Suprapubic skin (tissue), 4 donors: ENCODE results near the gene NME8. TPM values are rescaled to one million over a fixed set of nuclear protein-coding genes. Genes with fewer than 3 reads are reported as not detected.

Source experiments
- DNase-seq, 2 donors: peaks; one replicate each; pipeline ENCODE4 v3.0.0-alpha.2; 2019; ENCODE audit warnings: low spot score in 2 of 2
- H3K27ac ChIP-seq: fragments of 200-600 bp; sonication (generic); one replicate; pipeline ENCODE4 v1.5.1; 2019
- H3K27me3 ChIP-seq: fragments of 200-600 bp; sonication (generic); one replicate; pipeline ENCODE4 v1.5.1; 2019
- H3K36me3 ChIP-seq: fragments of 200-600 bp; sonication (generic); one replicate; pipeline ENCODE4 v1.5.1; 2019
- H3K4me1 ChIP-seq: fragments of 200-600 bp; sonication (generic); one replicate; pipeline ENCODE4 v1.5.1; 2019
- H3K4me3 ChIP-seq: fragments of 200-600 bp; sonication (generic); one replicate; pipeline ENCODE4 v1.5.1; 2019; ENCODE audit warnings: mild to moderate bottlenecking
- H3K9me3 ChIP-seq: fragments of 200-600 bp; sonication (generic); one replicate; pipeline ENCODE4 v1.5.1; 2019
- CTCF ChIP-seq, 2 donors: fragments of 200-600 bp in 1 of 2; fragments of 450-650 bp in 1 of 2; sonication (generic) in 1 of 2; IDR thresholded peaks; one replicate each; pipeline ENCODE4 v1.5.1; 2016 to 2019; ENCODE audit warnings: antibody characterized with exemption in 2 of 2, mild to moderate bottlenecking in 1 of 2, moderate library complexity in 1 of 2
- EP300 ChIP-seq: sonication (generic); formaldehyde crosslinking; IDR thresholded peaks from one replicate; pipeline ENCODE4 v1.6.1; 2017; ENCODE audit warnings: antibody characterized with exemption
- POLR2A ChIP-seq, 2 donors: fragments of 450-650 bp; IDR thresholded peaks; one replicate each; pipeline ENCODE4 v1.6.1; 2017; ENCODE audit warnings: antibody characterized with exemption in 2 of 2, mild to moderate bottlenecking in 2 of 2, moderate library complexity in 2 of 2
- POLR2AphosphoS5 ChIP-seq, 3 donors: sonication (generic); formaldehyde crosslinking; IDR thresholded peaks; one replicate each; pipeline ENCODE4 v1.6.1; 2017; ENCODE audit warnings: antibody characterized with exemption in 3 of 3
- whole genome bisulfite sequencing: methylation state at CpG from one replicate; pipeline ENCODE4 v1.1.5; 2018; 5-methylcytosine and 5-hydroxymethylcytosine counted together
- total RNA-seq, 4 donors: library from RNA; depleted of rRNA; stranded (reverse); fragments of >200 nt; gene quantifications; one replicate each; pipeline ENCODE4 v1.1.0, GENCODE V29; 2016

Gene NME8
- total RNA-seq, 4 donors from 2014 or later: 2.0 to 7.3 TPM; not detected in 2

GRCh38 chr7:37817591-37817960 is 30.8 kb upstream of the NME8 start:
- H3K27me3 ChIP-seq: no peaks in the 10 kb centered on the region
- no peaks in the 10 kb centered on the region for H3K4me1 ChIP-seq
- WGBS: 63% methylated on average over 2 of the region's 2 CpGs
- H3K9me3 ChIP-seq: no peaks in the 10 kb centered on the region
- no peak for DNase-seq
- TF ChIP-seq POLR2A (IDR thresholded peaks at IDR 0.05) (no peak), POLR2AphosphoS5 (IDR thresholded peaks at IDR 0.05) (no peak), CTCF (IDR thresholded peaks at IDR 0.05) (no peak), EP300 (no peak)
- H3K27ac ChIP-seq: no peak overlapping the region
- no peak overlapping the region for H3K4me3 ChIP-seq
- H3K36me3 ChIP-seq: no peaks in the 10 kb centered on the region

- Histone ChIP-seq H3K36me3 (no peaks in the 10 kb centered on the region), H3K4me3 (no peak overlapping the region), H3K9me3 (no peaks in the 10 kb centered on the region), H3K27ac (no peak overlapping the region), H3K27me3 (no peaks in the 10 kb centered on the region), H3K4me1 (no peaks in the 10 kb centered on the region)
- WGBS: 74% methylated on average over 5 of the region's 5 CpGs
- DNase-seq: no peak
- TF ChIP-seq POLR2A (IDR thresholded peaks at IDR 0.05): no peak
- TF ChIP-seq POLR2AphosphoS5 (IDR thresholded peaks at IDR 0.05): no peak
- no peak for TF ChIP-seq CTCF (IDR thresholded peaks at IDR 0.05)
- TF ChIP-seq EP300: no peak
Measured at GRCh38 chr7:37817996-37818720, 30.2 kb upstream of the NME8 start.

DNA sequence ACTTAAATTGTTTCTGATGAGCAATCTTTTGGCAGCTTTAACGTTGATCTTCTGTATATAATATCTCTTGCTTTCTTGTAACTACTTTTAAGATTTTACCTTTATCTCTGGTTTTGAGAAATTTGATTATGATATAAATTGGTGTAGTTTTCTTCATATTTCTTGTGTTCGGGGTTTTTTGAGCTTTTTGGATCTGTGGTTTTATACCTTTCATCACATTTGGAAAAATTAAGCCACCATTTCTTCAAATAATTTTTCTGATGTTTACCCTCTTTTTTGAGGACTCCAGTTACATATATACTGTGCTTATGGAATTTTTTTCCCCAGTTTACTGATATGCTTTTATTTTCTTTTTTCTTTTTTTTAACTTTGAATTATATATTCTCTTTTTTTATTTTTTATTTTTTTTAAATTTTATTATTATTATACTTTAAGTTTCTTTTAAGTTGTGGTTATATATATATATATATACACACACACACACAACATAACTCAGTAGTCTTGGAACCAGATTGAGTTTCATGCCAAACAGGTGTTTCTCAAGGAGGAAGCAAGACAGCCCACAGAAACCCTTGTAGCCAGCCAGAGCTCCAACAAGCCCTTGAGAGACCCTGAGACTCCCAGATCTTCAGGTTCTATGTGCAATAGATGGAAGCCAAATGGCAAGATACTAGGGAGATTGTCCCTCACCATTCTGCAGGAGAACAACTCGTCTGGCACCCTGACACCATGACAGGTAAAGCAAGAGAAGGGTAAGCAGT is 27.5 kb upstream of the NME8 start:
- Histone ChIP-seq H3K36me3 (no peaks in the 10 kb centered on the region), H3K27me3 (no peaks in the 10 kb centered on the region), H3K27ac (no peak overlapping the region), H3K4me3 (no peak overlapping the region), H3K9me3 (no peaks in the 10 kb centered on the region), H3K4me1 (no peaks in the 10 kb centered on the region)
- no peak for DNase-seq
- WGBS: 83% methylated on average over 3 of the region's 3 CpGs
- TF ChIP-seq POLR2AphosphoS5 (IDR thresholded peaks at IDR 0.05) (no peak), POLR2A (IDR thresholded peaks at IDR 0.05) (no peak), EP300 (no peak), CTCF (IDR thresholded peaks at IDR 0.05) (no peak)

- H3K4me3 ChIP-seq: no peak overlapping the region
- no peaks in the 10 kb centered on the region for H3K9me3 ChIP-seq
- no peak overlapping the region for H3K27ac ChIP-seq
- DNase-seq: no peak
- H3K4me1 ChIP-seq: no peaks in the 10 kb centered on the region
- 89% methylated on average over 2 of the region's 2 CpGs for WGBS
- TF ChIP-seq CTCF (IDR thresholded peaks at IDR 0.05) (no peak), POLR2A (IDR thresholded peaks at IDR 0.05) (no peak), EP300 (no peak), POLR2AphosphoS5 (IDR thresholded peaks at IDR 0.05) (no peak)
- H3K27me3 ChIP-seq: no peaks in the 10 kb centered on the region
- H3K36me3 ChIP-seq: no peaks in the 10 kb centered on the region
Measured at GRCh38 chr7:37822946-37823345, 25.5 kb upstream of the NME8 start.

- WGBS: 48% methylated on average over 2 of the region's 2 CpGs
- Histone ChIP-seq H3K9me3 (no peaks in the 10 kb centered on the region), H3K4me1 (no peaks in the 10 kb centered on the region), H3K27me3 (no peaks in the 10 kb centered on the region), H3K27ac (no peak overlapping the region), H3K4me3 (no peak overlapping the region), H3K36me3 (no peaks in the 10 kb centered on the region)
- no peak for TF ChIP-seq POLR2AphosphoS5 (IDR thresholded peaks at IDR 0.05)
- no peak for TF ChIP-seq EP300
- TF ChIP-seq POLR2A (IDR thresholded peaks at IDR 0.05): no peak
- TF ChIP-seq CTCF (IDR thresholded peaks at IDR 0.05): no peak
- DNase-seq: no peak
Measured at GRCh38 chr7:37823557-37823956, 24.8 kb upstream of the NME8 start.
